Astrocyte of the cerebellum (primary cell): ENCODE data around the gene LITAF.

Experiments used
- DNase-seq: peaks from one replicate; pipeline ENCODE4 v3.0.0-alpha.2; 2011; ENCODE audit warnings: low read depth
- H3K4me3 ChIP-seq: 2 replicates; pipeline ENCODE4 v1.5.1; 2011; ENCODE audit warnings: mild to moderate bottlenecking, low read depth, low read length, moderate library complexity
- in situ Hi-C: cut with HindIII; loops from 2 replicates; pipeline ENCODE4 v1.10.0; 2017; ENCODE audit warnings: low sequenced_read_pairs
- TF ChIP-seq, protein P1 (sequence below): IDR thresholded peaks from 2 replicates; pipeline ENCODE4 v1.5.1; 2012; ENCODE audit warnings: low read length, low read depth, moderate library complexity, mild to moderate bottlenecking; ENCODE audit errors: missing control alignments

LITAF gene

DNA sequence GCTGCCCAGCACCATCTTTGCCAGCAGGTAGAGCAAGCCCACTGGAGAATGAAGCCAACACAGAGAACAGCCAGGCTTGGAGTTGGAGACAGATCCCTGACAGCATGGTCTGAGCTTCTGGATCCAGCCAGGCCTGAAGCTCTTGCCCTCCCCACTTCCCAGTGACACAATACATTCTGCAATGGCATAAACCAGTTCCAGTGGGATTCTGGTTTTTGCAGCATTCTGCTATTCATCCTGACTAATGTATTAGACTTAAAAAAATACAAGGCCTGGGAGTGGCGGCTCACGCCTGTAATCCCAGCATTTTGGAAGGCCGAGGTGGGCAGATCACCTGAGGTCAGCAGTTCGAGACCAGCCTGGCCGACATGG, 40.6 kb upstream of the LITAF start:
- in situ Hi-C loops = no loop called here
- no peak overlapping the region for H3K4me3 ChIP-seq
- no peak for DNase-seq
- TF ChIP-seq, protein P1, sequence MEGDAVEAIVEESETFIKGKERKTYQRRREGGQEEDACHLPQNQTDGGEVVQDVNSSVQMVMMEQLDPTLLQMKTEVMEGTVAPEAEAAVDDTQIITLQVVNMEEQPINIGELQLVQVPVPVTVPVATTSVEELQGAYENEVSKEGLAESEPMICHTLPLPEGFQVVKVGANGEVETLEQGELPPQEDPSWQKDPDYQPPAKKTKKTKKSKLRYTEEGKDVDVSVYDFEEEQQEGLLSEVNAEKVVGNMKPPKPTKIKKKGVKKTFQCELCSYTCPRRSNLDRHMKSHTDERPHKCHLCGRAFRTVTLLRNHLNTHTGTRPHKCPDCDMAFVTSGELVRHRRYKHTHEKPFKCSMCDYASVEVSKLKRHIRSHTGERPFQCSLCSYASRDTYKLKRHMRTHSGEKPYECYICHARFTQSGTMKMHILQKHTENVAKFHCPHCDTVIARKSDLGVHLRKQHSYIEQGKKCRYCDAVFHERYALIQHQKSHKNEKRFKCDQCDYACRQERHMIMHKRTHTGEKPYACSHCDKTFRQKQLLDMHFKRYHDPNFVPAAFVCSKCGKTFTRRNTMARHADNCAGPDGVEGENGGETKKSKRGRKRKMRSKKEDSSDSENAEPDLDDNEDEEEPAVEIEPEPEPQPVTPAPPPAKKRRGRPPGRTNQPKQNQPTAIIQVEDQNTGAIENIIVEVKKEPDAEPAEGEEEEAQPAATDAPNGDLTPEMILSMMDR = no peak

DNA sequence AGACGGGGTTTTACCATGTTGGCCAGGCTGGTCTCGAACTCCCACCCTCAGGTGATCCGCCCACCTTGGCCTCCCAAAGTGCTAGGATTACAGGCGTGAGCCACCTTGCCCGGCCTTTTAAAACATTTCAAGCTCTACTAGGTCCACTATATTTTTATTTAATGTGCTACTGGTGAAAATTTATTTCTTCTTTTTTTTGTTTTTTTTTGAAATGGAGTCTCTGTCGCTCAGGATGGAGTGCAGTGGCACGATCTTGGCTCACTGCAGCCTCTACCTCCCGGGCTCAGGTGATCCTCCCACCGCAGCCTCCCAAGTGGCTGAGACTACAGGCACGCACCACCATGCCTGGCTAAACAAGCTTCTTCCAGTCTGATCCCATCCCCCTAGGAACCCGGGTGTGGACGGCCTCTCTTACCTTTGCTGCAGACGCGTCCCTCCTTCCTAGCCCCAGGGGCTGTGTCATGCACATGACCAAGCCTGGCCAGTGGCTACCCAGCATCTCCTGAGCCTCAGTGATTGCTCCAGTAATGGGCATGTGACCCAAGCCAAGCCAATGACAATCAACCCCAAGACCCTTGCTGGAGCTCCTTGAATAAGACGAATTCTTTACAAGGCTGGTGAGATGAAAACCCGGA, 40.1 kb upstream of the LITAF start:
- TF ChIP-seq, protein P1 = no peak
- no peak for DNase-seq
- in situ Hi-C loops = no loop called here
- H3K4me3 ChIP-seq = no peak overlapping the region

DNA sequence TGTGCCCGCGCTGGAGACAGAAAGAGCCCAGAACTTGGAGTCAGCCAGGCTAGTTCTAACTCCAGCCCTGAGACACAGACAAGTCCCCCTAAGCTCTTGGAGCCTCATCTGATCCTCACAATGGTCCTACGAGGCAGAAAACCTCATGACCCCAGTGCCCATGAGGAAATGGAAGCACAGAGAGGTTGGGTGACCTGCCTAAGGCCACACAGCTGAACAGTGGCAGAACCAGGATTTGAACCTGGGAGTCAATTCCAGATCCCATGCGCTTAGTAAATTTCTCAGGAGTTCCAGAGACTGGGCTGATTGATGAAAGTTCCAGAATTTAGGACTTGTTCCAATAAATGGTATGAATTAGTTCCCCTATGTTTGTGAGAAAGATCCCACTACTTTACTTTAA, 39.0 kb upstream of the LITAF start:
- H3K4me3 ChIP-seq = no peak overlapping the region
- TF ChIP-seq, protein P1 = no peak
- no peak for DNase-seq
- in situ Hi-C loops = no loop called here

DNA sequence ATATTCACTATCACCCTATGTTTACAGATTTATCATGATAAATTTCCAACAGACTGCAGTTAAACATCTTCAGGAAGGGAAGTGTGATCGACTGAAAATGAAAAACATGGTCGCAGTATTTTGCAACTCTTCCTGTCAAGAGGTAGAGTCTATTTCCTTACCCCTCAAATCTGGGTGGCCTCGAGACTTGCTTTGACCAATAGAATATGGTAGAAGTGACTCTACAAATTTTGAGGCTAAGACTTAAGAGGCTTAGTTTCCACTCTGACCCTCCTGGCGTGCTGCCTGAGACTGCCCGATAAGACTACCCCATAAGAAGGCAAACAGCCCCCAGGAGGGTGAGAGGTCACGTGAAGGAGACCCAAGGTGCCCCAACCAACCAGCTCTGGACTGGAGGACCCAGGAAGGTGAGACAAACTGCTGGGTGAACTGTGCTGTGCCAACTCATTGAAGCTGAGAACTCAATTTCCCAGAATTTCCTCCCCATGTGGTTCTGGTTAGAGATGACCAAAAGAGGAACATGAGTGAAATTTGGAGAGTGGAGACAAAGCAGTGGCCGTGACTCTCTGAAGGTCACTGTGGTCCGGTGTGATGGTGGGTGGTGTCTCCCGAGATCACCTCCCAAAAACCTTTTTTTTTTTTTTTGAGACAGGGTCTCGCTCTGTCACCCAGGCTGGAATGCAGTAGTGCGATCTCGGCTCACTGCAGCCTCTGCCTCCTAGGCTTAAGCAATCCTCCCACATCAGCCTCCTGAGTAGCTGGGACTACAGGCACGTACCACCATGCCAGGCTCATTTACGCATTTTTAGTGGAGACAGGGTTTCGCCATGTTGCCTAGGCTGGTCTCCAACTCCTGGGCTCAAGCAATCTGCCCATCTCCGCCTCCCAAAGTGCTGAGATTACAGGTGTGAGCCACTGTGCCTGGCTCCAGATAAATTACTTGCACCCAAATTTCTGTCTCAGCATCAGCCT, 38.2 kb upstream of the LITAF start:
- TF ChIP-seq, protein P1 = no peak
- H3K4me3 ChIP-seq = no peak overlapping the region
- no peak for DNase-seq
- in situ Hi-C loops = no loop called here

DNA sequence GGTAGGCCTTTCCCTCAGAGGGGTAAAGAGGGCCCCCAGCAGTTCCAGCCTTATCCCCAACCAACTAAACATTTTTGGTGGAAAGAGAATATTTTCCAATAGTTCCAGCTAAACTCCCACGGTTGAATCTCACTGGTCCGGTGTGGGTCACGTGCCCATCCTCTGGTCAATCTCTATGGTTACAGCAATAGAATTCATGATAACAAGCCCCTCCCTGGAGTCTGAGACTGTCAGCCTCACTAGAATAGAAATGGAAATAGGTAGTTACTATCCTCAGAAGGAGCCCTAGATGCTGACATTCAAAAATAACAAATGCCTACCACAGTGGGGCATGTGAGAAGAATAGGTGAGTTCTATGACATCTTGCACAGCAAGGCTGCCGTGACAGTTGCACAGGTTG, 37.5 kb upstream of the LITAF start:
- TF ChIP-seq, protein P1 = no peak
- in situ Hi-C loops = no loop called here
- no peak for DNase-seq
- no peak overlapping the region for H3K4me3 ChIP-seq

DNA sequence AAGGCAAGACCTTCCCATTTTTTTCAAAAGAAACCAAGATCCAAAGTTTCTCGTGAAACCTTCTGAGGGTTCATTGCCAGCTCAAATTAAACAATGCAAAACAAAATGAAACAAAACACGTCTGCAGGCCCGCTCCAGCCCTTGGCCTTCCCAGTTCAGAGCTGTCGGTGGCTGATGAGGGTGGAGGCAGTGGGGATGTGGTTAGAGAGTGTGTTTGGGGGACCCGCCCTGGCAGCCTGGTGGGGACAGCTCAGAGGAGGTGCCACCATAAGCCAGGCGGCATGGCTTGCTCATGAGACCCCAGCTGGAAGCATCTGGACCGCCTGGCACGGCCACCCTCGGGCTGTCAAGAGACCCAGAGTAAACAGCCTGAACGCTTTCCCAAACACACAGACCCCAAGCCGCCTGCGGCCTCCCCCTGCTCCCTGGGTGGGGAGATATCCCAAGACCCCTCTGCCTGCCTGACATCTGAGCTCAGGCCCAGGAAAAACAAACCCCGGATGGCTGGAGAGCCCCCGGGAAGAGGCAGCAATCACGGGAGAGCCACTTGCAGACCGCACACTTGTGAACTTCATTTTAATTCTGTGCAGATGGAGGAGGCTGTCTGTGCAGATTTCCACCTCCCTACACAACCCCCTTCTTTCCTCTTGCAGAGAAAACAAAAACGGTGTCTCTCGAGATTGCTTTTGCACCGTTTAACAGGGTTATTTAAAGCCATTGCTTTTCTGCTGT, 35.4 kb upstream of the LITAF start:
- no peak for DNase-seq
- H3K4me3 ChIP-seq = no peak overlapping the region
- TF ChIP-seq, protein P1 = no peak
- in situ Hi-C loops = no loop called here
